Testis (tissue), 2 donors: ENCODE data around the gene MYOD1.

Experiments used
- CTCF ChIP-seq, 3 experiments: fragments of 450-650 bp in 2 of 3; fragments of 200-600 bp in 1 of 3; sonication (generic) in 1 of 3; IDR thresholded peaks; one replicate each; pipeline ENCODE4 v1.5.1; 2016 to 2019; ENCODE audit warnings: antibody characterized with exemption in 3 of 3, mild to moderate bottlenecking in 2 of 3, moderate library complexity in 1 of 3
- POLR2A ChIP-seq: fragments of 450-650 bp; IDR thresholded peaks from one replicate; pipeline ENCODE4 v1.6.1; 2017; ENCODE audit warnings: antibody characterized with exemption, mild to moderate bottlenecking, moderate library complexity

- TF ChIP-seq CTCF (IDR thresholded peaks at IDR 0.05) (no peak), POLR2A (no peak)
Measured at GRCh38 chr11:17771415-17771814, 52.0 kb downstream of the MYOD1 start.
